Cardiac septum (tissue), 1 donor: Measurements from ENCODE around the gene ART1. TPM values are rescaled to one million over a fixed set of nuclear protein-coding genes. Genes with fewer than 3 reads are reported as not detected.
"Not testable (repeated sequence)": the region's sequence is repeated elsewhere in the genome, so short reads cannot be mapped to it uniquely, and the experiment has no call there.

Experiments
- DNase-seq: peaks from one replicate; pipeline ENCODE4 v3.0.0-alpha.2; 2020; ENCODE audit warnings: low spot score
- intact Hi-C: fragments of 100-400 bp; cut with DNase I; formaldehyde crosslinking; loops from one replicate; pipeline ENCODE4 v1.14.0; 2022
- total RNA-seq: library from RNA; stranded (reverse); fragmentation: NEBNext Ultra II Directional; extraction: Animal tissue kit (Norgen Biotek cat#: 25700); gene quantifications from one replicate; pipeline ENCODE4 v1.2.1, GENCODE V29; 2021
- donor health status: DM: no; HTN: no; CAD: no.

Gene ART1
- total RNA-seq, 1 donor from 2014 or later = 1.3 TPM

DNA sequence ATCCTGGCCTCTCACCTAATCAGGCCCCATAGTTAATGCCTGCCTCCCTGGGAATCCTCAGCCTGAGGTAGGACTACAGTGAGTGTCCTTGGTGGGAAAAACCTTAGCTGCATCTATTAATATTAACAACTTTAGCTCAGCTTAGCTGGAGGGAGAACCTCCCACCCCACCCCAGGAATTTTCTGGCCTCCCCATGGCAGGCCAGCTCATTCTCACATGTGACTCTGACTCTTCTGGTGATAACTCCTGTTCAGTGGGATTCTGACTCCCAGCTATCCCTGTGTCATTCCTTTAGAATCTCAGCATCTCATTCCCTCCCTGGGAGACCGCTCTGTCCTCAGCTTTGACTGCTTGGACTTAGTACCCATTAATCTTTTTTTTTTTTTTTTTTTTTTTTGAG is 17.6 kb upstream of the ART1 start:
- intact Hi-C loops = no loop called here
- no peak for DNase-seq

DNA sequence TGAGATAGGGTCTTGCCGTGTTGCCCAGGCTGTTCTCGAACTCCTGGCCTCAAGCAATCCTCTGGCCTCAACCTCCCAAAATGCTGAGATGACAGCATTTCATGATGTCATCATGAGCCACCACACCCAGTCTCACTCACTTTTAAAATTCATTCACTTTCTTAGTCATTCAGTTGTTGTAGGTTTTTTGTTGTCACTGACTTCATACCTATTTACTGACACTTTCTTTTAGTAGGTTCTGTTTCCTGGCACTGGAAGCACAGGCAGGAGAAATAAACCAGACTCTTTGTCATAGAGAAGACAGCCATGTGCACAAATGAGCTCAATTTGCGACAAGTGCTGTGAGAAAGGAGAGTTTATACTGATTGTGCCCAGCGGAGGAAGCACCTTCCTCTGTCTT is 13.6 kb upstream of the ART1 start:
- intact Hi-C loops = no loop called here
- DNase-seq = no peak

DNA sequence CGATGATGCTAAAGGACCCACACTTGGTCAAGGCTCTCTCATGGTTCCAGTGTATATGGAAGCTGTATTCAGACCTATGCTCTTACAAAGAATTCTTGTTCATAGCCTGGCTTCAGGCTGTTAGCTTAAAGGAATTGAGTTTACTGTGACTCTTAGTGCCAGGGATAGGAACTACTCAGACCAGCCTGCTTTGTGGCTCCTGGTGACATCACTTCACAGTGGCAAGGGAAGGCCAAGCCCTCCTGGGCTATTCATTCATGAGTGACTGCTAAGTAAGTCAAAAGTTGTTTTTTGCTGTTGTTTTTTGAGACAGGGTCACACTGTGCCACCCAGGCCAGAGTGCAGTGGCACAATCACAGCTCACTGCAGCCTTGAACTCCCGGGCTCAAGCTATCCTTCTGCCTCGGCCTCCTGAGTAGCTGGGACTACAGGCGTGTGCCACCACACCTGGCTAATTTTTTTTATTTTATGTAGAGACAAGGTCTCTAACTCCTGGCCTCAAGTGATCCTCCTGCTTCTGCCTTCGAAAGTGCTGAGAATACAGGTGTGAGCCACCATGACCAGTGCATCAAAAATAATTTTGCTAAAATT is 12.8 kb upstream of the ART1 start:
- DNase-seq = peak; percentile 64
- intact Hi-C loops = no loop called here

DNA sequence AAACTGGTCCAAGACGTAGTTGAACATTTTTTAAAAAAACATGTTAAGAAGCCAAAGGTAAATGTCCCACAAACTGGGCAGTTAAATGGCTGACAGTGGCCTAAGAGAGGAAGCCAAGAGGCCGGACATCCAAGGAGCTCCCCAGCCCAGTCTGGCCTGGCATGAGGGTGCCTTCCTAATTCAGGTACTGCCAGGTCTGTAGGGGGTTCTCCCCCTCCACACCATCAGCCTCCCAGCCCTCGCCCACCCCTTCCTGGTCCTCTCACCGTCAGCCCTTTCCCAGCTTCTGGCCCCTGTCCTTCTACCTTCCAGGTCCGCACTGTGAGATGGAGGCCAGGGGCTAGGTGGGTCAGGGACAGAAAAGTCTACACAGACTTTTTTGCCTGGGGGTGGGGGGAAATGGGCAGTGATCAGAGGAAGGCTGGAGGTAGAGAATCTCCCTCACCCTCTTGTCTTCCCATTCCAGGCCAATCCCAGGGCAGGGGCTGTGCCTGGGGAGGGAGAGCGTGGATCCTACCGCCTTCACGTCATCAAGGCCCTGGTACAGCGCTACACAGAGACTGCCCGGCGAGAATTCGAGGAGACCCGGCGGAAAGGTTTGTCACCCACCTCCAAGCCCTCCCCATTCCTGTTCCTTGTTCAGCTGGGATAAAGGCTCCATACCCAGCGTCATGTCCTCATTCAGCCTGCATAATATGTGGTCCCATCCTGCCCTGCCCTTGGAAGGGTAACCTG is 9.1 kb upstream of the ART1 start:
- no peak for DNase-seq
- intact Hi-C loops = no loop called here

DNA sequence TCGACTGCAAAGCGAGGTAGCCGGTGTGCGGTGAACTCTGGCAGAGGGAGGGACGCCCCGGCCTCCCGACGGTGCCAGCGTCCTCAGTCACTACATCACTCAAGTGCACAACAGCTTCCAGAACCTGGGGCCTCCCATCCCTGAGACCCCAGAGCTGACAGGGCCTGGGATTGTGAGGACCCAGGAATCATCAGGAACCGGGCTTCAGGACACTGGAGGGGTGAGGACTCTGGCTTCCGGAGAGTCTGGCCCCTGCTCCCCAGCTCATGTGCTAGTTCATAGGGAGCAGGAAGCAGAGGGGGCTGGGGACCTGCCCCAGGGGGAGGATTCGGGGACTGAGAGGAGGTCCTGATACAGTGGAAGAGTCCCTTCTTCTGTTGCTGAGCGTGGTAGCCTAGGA is 7.7 kb upstream of the ART1 start:
- intact Hi-C loops = no loop called here

DNA sequence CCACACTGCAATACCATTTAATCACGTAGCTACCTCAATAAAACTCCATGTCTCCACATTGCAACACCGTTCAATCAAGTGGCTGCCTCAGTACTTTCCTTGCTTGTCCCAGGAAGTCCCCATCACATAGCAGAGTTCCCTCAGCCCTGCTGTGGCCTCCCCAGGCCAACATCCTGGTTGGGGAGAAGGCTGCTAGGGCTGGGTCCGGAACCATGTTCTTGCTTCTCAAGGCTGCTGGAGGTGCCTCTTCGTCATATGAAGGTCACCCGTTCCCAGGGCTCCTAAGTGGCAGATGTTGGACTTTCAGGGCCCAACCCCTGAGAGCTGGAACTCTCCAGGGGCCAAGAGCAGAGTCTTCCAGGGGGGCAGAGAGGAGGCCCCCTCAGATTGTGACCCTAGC is 6.4 kb upstream of the ART1 start:
- intact Hi-C loops = no loop called here
- no peak for DNase-seq

More for the DNA sequence above, 7.7 kb upstream of the ART1 start:
- DNase-seq = no peak

DNA sequence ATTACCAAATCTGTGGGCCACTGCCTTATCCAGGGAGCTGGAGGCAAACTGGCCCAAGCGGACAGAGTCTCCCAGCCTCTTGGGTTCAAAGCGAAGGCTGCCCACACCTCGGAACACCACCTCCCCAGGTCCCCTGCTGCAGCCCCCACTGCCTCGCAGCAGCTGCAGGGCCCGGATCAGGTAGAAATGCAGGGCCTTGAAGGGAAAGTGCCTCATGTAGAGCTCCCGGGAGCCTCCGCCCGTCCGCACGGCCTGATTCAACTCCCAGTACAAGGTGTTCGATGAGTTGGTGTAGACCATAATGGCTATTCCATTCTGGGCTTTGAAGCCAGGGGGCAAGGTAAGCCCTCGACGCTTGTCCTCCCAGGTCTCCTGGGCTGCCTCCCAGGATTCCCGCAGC is 5.1 kb upstream of the ART1 start:
- intact Hi-C loops = no loop called here
- DNase-seq = no peak

DNA sequence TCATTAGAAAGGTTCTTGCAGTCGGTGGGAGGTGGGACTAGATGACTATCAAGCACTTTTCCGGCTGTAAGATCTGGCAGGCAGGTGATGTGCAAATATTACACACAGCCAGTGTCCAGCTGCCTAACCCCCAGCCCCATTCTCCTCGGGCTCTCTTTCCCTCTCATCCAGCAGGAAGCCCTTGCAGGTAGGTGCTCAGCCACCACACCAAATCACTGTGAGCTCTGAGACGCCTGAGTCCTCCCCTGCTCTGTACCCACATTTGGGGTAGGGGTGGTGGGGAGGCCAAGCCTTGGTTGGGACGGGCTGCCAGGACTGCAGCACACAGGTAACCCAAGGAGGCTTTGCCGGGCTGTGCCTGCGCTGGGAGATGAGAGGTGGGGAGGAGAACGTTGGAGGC is 3.7 kb upstream of the ART1 start:
- intact Hi-C loops = no loop called here
- no peak for DNase-seq

DNA sequence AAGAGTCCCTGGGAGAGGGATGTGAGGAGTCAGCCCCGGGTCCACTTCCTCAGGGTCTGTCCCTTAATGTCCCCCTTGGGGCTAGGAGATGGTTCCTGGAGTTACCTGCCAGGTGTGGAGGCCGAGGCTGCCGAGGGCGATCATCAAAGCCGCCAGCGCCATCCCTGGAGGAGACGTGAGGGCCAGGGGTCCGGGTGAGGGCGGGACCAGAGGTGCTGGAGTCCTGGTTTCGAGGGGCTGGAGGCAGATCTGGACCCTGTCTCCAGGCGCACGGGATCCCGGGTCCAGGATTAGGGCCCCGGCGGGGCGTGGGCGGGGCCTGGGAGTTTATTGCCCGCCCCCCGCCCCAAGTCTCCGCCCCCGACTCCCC is 3.2 kb upstream of the ART1 start, which contains the start of gene ART5:
Gene ART5 (minus strand): TSS at position 292 of the 370 bp plus-strand sequence. CDS start 130 bp downstream, at position 162.
- no peak for DNase-seq
- intact Hi-C loops = no loop called here

DNA sequence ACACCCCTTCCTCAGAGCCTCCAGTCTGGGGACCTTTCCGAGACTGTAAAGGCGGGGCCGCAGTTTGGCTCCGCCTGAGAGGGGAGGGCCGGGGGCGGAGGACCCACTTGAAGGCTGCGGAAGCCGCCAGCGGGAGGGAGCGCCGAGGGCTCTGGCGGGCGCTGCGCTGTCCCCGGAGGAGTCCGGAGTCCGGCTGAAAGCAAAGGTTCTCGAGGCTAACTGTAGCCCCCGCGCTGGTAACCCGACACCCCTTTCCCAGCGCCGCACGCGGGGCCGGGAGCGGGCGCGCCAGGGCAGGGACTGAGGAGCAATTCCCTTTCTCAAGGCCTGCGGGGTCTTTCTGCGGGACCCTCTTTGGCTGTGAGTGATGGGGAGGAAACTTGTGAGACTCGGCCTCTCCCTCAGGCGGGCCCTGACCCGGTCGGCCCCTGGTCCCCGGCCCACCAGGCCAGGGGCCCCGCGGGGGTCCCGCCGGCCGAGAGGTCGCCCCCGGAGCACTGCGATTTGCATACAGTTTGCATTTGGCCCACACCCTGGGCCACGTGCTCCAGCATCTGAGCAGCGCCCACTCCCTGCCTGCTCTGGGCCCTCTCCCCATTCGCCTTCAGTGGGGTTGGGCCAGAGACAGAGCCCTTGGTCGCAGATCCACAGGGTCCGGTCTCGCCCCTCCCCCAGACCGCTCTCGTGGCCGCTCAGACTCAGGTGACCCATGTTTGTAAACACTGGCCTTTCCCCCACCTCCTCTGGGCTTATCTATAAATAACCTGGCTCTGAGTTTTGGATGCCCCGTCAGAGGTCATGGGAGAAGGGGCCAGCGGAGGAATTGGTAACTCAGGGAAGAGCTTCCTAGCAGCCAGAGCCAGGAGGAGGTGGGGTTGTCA is 2.6 kb upstream of the ART1 start:
- peak; percentile 88 for DNase-seq
- intact Hi-C loops = no loop called here

DNA sequence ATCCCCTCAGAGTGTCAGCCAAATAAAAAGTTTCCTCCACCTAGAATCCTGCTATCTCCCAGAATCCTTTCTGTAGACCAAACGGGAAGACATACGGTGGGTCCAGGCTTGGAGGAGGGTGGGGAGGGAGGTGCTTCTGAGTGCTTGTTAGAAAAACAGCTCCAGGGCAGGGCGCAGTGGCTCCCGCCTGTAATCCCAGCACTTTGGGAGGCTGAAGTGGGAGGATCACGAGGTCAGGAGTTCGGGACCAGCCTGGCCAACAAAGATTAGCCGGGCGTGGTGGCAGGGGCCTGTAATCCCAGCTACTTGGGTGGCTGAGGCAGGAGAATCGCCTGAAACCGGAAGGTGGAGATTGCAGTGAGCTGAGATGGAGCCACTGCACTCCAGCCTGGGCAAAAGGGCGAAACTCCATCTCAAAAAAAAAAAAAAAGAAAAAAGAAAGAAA is 1.8 kb upstream of the ART1 start:
- intact Hi-C loops, DNase-seq: not testable (repeated sequence)

DNA sequence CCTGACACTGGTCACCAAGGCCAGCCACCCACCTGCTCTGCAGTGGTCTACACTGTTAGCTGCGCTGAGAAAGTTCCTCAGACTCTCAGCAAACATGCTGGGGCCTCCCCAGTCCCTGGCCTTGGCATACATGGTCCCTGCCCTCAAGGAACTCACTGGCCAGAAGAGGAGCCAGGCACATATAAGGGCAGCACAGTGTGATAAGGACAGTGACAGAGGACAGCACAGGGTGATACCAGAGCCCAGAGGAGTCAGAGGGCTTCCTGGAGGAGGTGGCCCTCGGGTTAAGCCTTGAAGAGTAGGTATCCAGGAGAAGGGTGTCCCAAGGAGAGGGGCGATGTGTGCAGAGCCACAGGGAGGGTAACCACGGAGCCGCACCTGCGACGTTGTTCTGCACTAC is 624 bp downstream of the ART1 start:
- intact Hi-C loops = no loop called here
- no peak for DNase-seq

DNA sequence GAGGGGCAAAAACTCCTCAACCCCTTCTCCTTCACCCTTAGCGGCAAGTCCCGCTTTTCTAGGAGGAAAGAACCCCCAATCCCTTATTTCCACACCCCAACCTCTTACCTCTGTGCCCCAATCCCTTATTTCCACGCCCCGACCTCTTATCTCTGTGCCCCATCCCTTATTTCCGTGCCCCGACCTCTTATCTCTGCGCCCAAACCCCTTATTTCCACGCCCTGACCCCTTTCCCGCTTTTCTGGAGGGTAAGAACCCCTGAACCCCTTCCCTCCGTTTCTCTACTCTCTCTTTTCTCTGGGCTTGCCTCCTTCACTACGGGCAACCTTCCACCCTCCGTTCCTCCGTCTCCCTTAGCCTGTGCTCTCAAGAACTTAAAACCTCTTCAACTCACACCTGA is 3.9 kb downstream of the ART1 start:
- intact Hi-C loops, DNase-seq: not testable (repeated sequence)

DNA sequence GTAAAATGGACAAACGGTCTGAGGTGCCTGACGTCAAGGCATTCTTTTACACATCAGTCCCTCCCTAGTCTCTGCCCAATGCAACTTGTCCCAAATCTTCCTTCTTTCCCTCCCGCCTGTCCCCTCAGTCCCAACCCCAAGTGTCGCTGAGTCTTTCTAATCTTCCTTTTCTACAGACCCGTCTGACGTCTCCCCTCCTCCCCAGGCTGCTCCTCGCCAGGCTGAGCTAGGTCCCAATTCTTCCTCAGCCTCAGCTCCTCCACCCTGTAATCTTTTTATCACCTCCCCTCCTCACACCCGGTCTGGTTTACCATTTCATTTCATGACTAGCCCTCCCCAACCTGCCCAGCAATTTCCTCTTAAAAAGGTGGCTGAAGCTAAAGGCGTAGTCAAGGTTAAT is 4.4 kb downstream of the ART1 start:
- intact Hi-C loops, DNase-seq: not testable (repeated sequence)

DNA sequence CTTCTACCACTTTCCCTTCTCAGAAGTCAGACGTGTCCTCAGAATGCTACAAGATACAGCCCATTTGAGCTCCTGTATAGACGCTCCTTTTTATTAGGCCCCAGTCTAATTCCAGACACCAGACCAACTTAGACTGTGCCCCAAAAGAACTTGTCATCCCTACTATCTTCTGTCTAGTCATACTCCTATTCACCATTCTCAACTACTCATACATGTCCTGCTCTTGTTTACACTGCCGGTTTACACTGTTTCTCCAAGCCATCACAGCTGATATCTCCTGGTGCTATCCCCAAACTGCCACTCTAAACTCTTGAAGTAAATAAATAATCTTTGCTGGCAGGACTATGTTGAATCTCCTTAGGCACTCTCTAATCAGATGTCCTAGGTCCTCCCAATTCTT is 7.6 kb downstream of the ART1 start:
- intact Hi-C loops, DNase-seq: not testable (repeated sequence)

DNA sequence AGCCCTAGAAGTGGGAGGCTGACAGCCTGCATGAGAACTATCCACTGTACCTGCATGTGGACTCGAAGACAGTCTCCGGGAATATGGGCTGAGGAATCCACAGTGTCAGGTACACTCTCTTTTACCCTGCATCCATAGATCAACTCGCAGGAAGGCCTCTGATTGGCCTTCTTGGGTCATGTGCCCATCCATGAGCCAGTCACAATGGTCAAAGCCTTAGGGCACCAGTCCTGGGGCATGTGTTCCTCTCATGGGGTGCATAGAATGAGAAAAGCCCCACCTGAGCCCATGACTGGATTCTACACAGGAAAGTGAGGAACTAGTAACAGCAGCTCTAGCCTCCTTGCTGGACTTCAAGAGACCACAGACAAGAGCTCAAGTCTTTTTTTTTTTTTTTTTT is 10.6 kb downstream of the ART1 start:
- intact Hi-C loops = no loop called here
- DNase-seq = no peak

DNA sequence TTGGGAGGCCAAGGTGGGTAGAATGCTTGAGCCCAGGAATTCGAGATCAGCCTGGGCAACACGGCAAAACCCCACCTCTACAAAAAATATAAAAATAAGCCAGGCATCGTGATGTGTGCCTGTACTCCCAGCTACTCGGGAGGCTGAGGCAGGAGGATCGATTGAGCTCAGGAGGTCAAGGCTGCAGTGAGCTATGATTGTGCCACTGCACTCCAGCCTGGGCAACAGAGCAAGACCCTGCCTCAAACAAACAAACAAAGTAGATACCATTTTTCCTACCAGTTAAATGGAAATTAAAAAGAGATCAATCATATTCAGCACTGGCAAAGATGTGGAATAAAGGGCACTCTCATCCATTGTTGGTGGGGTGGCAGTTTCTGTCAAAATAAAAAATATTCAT is 12.4 kb downstream of the ART1 start:
- DNase-seq, intact Hi-C loops: not testable (repeated sequence)

DNA sequence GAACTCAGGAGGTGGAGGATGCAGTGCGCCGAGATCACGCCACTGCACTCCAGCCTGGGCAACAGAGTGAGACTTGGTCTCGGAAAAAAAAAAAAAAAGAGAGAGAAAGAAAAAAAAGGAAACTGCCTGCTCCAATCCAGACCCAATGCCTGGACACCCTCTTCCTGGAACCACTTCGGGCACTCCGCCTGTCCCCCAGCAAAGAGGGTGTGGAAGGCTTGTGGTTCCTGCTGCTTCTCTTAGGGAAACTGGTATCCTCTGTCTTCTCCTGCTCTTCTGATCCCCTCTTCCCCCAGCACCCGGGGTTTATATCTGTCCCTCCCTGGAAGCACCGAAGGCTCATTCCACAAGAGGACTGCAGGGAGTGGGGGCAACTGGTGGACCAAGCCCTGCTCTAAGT is 13.3 kb downstream of the ART1 start:
- intact Hi-C loops = no loop called here
- DNase-seq = no peak

DNA sequence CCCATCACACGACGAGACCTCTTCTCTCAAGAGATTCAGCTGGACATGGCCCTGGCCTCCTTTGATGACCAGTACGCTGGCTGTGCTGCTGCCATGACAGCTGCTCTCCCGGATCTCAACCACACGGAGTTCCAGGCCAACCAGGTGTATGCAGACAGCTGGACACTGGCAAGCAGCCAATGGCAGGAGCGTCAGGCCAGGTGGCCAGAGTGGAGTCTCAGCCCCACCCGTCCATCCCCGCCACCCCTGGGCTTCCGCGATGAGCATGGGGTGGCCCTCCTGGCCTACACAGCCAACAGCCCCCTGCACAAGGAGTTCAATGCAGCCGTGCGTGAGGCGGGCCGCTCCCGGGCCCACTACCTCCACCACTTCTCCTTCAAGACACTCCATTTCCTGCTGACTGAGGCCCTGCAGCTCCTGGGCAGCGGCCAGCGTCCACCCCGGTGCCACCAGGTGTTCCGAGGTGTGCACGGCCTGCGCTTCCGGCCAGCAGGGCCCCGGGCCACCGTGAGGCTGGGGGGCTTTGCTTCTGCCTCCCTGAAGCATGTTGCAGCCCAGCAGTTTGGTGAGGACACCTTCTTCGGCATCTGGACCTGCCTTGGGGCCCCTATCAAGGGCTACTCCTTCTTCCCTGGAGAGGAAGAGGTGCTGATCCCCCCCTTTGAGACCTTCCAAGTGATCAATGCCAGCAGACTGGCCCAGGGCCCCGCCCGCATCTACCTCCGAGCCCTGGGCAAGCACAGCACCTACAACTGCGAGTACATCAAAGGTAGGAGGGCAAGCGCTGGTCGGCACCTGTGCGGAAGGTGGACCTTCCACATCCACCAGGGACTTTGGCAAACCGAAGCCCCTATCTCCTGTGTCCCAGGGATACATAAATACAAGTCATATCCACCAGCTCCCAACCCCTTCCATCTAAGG is 14.9 kb downstream of the ART1 start:
- intact Hi-C loops = no loop called here
- peak; percentile 71 for DNase-seq
